ENCODE data around the gene SHMT1.
"Not testable (repeated sequence)": the region's sequence is repeated elsewhere in the genome, so short reads cannot be mapped to it uniquely, and the experiment has no call there.

DNA sequence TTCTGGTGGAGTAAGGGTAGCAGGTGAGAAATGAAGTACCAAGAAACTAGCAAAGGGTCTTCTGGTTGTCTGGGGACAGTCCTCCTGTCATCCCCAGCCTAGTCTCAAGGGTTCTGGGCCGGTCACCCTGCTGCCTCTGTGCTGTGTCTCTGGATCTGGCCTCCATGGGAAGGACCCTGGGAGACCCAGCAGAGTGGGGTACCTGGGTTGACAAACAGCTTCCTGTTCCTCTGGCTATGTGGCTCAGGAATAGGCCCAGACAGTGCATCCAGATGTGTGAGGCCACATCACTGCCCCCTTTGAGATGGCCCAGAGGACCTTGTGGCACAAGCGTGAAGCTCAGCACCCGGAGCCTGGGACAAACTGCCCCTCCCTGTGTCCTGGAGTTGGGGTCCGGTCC, 24.9 kb upstream of the SHMT1 start:
- TF ChIP-seq CTCF, POLR2A (IDR thresholded peaks at IDR 0.05): not testable (repeated sequence)
